T-helper 22 cell (primary cell): ENCODE results near the gene YKT6.
"Not testable (repeated sequence)": the region's sequence is repeated elsewhere in the genome, so short reads cannot be mapped to it uniquely, and the experiment has no call there.

Experiments used
- DNase-seq: peaks from one replicate; pipeline ENCODE4 v3.0.0-alpha.2; 2020; ENCODE audit warnings: low read depth

YKT6 gene

DNA sequence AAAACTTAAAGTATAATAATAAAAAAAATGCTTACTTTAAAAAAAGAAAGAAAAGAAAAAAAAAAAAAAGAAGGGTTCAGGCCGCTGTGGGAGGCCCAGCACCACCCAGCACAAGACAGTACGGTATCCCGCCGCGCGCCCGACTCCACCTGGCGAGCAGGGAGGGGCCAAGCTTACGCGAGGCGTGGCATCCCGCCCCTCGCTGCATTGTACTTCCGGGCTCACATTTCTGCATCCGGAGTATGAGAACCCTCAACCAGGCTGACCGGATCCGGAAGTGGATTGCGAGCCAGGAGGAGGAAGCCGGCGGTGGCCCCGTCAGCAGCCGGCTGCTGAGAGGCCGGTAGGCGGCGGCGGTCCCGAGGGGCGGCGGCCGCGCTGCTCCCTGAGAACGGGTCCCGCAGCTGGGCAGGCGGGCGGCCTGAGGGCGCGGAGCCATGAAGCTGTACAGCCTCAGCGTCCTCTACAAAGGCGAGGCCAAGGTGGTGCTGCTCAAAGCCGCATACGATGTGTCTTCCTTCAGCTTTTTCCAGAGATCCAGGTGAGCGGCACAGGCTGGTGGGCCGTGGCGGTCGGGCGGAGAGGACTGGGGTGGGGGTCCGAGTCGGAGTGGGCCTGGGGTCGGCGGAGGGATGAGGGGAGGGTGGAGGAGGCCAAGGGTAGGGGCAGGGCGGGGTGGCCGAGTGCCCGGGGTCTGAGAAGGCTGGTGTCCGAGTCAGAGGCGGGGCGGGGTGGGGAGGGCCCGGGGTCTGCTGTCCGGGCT lies at the start of gene YKT6:
Gene YKT6, plus strand, starts transcription at position 280 of the 763 bp plus-strand sequence. Its CDS starts 158 bp downstream, at position 438.
- peak; percentile 88 for DNase-seq

DNA sequence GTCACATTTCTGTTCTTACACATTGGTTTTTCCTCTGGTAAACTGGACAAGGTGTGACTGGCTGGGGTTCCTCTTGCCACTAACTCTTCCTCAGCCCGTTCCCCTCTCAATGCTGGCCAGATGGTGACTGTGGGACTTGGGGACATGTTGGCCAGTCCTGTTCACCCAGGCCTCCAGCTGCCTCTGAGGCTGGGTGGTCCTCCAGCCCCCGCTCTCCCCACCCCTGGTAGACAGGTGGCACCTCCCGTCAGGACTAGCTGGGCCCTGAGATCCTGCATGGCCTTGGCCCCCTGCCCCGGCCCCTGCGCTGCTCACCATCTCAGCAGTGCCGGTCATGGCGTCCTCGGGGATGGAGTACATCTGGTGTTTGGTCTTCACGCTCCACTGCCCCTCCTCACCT lies 48.8 kb upstream of the YKT6 start:
- DNase-seq: no peak

DNA sequence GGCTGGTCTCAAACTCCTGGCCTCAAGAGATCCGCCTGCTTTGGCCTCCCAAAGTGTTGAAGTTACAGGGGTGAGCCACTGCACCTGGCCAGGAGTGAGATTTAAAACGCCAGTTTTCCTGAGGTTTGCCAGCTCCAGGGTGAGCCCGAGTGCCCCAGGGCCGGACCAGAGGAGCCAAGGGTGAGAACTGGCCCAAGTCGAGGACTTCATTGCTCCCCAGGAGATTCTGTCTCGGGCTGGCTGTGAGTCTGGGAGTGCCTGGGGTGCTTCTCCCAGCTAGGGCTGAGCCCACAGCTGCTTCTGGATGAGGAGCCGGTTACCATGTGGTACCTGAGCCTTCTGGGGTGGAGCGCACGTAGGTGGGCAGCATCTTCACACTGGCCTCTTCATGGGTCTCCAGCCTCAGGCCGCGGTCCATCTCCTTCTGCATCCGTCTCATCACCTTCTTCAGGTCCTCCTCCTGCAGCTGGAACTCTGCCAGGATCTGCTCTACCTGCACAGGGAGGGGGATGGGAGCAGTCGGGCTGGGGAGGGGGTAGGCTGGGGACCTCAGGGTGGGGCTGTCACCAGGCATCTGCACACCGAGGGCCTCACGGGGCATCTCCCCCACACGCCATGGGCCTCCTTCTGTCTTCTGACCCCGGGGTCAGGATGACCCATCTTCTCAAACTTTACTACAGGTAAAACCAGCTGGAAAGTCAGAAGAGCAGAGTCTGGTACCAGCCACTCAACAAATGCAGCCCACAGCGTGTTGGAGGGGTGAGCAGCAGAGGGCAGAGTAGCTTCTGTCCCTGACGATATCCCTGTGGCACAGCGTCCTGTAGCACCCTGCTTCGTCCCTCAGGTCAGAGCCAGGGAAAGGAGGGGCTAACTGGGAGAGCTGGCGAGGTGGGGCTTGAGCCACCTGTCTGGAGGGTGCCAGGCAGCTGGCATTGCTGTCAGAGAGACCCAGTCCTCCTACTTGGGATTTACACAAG lies 47.5 kb upstream of the YKT6 start:
- DNase-seq: no peak

DNA sequence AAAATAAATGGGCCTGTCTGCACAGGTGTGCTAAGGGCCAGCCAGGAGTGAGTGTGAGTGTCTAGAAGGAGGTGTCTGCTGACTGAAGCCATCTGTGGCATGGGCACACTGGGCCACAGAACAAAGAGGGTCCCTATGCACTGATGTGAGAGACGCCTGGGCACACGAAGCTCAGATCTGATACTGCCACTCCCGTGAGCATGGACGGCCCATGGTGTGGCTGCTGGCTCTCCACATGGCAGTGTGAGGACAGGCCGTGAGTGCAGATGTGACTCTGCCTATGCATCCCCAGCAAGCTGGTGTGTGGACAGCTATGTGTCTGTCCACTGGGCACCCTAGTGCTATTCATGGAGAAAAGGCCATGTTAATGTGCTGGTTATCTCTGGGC lies 46.8 kb upstream of the YKT6 start:
- no peak for DNase-seq

DNA sequence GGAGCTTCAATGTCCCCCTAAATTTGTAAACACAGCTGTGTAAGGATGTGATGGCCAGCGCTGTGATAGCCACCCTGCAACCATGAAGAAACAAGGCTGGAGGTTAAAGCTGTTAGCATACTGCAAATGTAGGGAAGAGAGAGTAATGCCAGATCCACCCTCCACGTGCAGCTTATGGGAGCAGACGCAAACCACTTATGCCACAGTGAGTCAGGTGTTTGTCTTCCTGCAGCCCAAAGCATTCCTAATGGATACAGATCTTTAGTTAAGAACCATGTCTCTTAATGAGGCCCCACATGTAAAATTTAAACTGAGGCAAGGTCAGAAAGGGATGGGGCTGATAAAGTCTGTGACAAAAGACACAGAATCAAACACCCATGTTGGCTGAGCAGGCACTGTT lies 46.1 kb upstream of the YKT6 start:
- DNase-seq: no peak

- DNase-seq: no peak
These were observed 45.3 kb upstream of the YKT6 start for GRCh38 chr7:44155191-44156185.

- DNase-seq: no peak
These were observed 44.2 kb upstream of the YKT6 start for GRCh38 chr7:44156453-44157010.

DNA sequence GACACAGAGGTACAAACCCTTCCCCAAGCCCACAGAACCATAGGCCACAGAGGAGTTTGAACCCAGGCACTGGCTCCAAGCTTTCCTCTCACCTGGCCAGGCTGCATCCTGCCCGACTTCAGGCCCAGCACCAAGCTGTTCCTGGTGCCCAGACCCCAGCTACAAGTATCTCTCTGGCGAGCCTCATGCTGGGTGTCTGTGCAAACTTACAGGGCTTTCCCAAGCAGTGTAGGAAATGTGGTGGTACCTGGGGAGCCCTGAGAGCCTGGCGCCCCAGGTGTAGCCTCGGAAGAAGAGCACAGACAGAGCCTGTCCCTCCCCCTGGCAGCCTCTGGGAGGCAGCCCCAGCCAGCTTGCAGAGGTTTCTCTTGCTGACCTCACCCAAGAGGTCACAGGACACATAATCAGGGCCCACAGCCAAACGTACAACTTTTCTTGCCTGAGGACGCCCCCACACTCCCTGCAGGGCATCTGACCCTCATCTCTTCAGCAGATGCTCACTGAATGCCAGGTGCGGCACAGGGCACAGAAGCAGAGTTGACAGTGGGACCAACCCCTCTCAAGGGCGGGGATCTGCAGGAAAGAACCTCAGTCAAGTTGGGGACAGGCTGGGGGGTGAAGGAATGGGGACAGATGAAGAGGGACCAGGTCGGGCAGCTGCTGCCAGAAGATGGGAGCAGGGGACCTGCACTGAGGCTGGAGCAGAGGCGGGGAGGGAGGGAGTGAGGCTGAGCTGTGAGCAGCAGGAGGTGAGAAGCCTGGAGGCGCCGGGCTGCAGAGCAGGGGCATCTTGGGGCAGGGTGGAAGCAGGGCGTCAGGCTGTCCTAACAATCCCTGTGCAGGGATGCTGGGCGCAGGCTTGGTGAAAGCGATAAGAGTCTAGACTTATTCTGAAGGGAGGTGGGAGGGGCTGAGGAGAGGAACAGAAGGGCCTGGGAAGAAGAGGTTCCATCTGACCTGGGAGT lies 43.4 kb upstream of the YKT6 start:
- no peak for DNase-seq

DNA sequence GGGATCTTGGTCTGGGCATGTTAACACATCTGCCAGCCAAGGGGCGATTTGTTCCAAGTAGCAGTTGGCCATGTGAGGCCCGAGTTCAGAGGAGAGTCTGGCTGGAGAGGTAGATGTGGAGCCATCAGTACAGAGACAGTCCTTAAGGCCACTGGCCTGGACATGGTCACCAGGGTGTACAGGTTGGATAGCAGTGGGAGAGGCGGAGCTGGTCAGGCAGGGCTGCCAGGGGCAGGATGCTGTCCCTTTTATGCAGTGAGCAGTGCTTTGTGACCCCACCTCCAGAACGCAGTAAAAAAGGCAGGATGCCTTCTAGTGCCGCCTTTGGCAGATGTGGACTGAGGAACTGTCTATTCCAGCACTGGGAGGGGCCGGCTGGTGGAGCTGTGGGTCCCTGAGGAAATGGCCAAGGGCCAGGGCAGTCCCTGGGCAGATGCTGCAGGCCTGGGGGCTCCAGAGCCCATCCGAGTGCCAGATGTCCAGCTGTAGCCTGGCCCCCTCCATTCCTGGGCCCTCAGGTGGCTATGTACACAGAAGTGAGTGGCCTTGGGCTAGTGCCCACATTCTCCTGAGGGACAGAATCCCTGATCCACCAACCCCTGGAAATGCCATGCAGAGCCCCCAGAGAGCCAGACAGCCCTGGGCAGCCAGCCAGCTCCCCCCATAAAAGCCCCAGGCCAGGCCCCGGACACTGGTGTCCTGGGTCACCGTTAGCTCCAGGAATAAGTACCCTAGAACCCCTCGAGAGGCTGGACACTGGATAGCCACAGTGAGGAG lies 42.5 kb upstream of the YKT6 start:
- no peak for DNase-seq

- DNase-seq: no peak
These were observed 41.7 kb upstream of the YKT6 start for GRCh38 chr7:44158873-44159631.

DNA sequence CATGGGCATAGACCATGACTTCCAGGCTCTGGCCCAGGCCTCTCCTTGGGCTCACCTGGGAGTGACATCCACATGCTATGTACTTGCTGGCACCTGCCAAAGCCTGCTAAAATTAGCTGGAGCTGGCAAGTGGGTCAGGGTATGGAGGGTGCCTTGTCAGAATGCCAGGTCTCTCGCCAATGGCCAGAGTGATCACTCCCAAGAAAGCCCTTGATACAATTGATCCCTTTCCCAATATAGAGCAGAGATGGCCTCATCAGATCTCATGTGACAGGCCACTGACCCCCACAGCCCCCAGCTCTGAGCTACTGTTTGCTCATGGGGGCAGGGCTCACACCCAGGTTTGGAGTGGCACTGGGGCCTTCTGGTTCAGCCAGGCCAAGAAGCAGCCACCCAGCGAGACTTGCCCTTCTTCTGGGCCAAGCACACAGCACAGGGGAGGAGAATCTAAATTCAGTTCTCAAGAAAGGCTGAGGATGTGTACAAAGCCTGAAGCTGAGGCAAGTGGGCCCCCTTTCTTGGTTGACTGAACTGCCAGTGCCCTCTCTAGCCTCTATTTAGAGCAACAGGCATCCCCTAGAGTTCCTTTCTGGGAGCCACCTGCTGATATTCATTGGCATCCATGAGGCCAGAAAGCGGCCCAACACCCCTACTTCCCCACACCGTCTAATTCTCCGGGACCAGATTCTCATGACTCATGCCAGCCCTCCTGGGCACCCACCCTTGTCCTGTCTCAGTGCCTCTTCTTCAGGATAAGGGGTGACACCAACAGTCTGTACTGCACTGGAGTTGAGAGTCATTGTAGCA lies 40.8 kb upstream of the YKT6 start:
- DNase-seq: no peak

DNA sequence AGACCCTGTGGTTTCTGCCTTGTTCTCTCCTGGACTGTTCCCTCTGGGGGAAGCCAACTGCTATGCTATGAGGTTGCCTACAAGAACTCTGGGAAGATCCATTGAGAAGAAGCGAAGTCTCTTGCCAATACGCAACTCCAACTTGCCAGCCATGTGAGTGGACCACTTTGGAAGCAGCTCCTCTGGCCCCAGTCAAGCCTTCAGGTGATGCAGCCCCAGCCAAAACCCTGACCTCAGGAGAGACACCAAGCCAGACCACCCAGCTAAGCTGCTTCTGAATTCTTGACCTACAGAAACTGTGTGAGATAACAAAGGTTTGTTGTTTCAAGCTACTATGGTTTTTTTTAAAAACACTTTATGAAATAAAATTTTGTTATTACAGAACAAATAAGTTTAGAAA lies 39.4 kb upstream of the YKT6 start:
- DNase-seq: no peak

- no peak for DNase-seq
These were observed 38.6 kb upstream of the YKT6 start for GRCh38 chr7:44162179-44162578.

- DNase-seq: no peak
These were observed 37.9 kb upstream of the YKT6 start for GRCh38 chr7:44162785-44163395.

DNA sequence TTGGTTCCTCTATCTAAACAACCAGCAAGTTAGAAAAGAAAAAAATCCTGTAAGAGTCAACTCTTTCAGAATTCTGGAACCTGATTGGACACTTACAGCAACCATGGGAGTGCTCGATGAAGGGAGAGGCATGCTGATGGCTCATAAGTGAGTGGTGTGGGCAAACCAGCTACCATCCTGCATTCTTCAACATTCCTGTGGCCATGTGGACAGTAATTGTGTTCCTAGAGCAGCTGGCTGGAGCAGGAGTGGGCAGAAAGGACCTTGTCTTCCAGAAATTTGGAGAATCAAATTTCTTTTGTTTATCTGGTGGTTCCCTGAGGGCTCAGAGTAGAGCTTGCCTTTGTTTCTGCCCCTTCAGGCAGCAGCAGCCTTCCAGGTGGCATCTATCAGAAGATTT lies 37.2 kb upstream of the YKT6 start:
- no peak for DNase-seq

DNA sequence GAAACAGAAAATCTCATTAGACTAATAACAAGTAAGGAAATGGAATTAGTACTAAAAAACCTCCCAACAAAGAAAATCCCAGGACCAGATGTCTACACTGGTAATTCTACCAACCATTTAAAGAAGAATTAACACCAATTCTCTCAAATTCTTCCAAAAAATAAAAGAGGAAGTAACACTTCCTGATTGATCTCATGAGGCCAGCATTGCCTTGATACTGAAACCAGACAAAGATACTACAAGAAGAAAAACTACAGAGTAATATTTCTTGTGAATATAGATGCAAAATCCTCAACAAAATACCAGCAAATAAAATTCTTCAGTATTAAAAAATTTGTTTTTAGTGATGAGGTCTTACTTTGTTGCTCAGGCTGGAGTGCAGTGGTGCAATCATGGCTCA lies 32.9 kb upstream of the YKT6 start:
- DNase-seq: no peak

DNA sequence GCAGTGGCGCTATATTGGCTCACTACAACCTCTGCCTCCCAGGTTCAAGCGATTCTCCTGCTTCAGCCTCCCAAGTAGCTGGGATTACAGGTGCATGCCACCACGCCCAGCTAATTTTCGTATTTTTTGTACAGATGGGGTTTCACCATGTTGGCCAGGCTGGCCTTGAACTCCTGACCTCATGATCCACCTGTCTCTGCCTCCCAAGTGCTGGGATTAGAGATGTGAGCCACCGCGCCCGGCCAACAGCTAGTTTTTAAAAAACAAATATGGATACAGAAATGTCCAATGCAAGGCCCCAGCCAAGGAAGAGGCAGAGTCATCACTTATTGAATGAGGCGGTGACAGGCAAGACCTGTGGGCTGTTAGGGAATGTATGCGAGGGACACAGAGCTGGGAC lies 28.9 kb upstream of the YKT6 start:
- DNase-seq: not testable (repeated sequence)

GRCh38 chr7:44172352-44172751 lies 28.4 kb upstream of the YKT6 start:
- no peak for DNase-seq
